Endothelial cell of umbilical vein (primary cell): ENCODE measurements around the gene ZFYVE26. TPM values are rescaled to one million over a fixed set of nuclear protein-coding genes. Genes with fewer than 3 reads are reported as not detected.
"Not testable (repeated sequence)": the region's sequence is repeated elsewhere in the genome, so short reads cannot be mapped to it uniquely, and the experiment has no call there.

Experiments
- BruUV-seq: library from RNA; stranded (reverse); fragments of 400-500 nt; replicated peaks from 2 replicates; lab custom pipeline; 2021; lab: Mats Ljungman, UMichigan
- CTCF ChIA-PET: fragments of 300-600, 350-600 bp; sonication (Branson Sonifier 250); formaldehyde crosslinking; loops from one replicate; lab custom pipeline; 2021; ENCODE audit warnings: antibody characterized with exemption, inconsistent platforms; lab: Charles Lee
- POLR2A ChIA-PET: fragments of 300-600, 350-600 bp; sonication (Branson Sonifier 250); formaldehyde crosslinking; loops from one replicate; lab custom pipeline; 2021; ENCODE audit warnings: antibody characterized with exemption, inconsistent platforms; lab: Charles Lee
- DNase-seq: peaks from one replicate; pipeline ENCODE4 v3.0.0-alpha.2; 2011; ENCODE audit warnings: low read depth, low spot score
- FAIRE-seq: peaks from 2 replicates; lab custom pipeline; 2011; peaks lifted over from hg19 to GRCh38; lab: Jason Lieb, UNC
- H2AFZ ChIP-seq: 2 replicates; pipeline ENCODE4 v1.6.0; 2012; ENCODE audit warnings: low read depth, low read length, control low read depth, inconsistent platforms
- H3K27ac ChIP-seq: 2 replicates; pipeline ENCODE4 v1.5.1; 2011; ENCODE audit warnings: low read depth, mild to moderate bottlenecking, control low read depth, low read length, moderate library complexity; ENCODE audit not compliant: insufficient read depth
- H3K27me3 ChIP-seq, 2 experiments: 2 replicates each; pipeline versions ENCODE4 v1.6.0 to v1.6.1; 2011; ENCODE audit warnings: low read length in 2 of 2, mixed read lengths in 1 of 2; ENCODE audit not compliant: control insufficient read depth in 2 of 2, insufficient read depth in 2 of 2
- H3K36me3 ChIP-seq, 2 experiments: 2 replicates in 1 of 2; 3 replicates in 1 of 2; pipeline ENCODE4 v1.5.1; 2011; ENCODE audit warnings: low read length in 2 of 2, mild to moderate bottlenecking in 1 of 2, moderate library complexity in 1 of 2; ENCODE audit not compliant: control insufficient read depth in 2 of 2, insufficient read depth in 2 of 2; ENCODE audit errors: extremely low read depth in 1 of 2
- H3K4me1 ChIP-seq: 3 replicates; pipeline ENCODE4 v1.5.1; 2011; ENCODE audit warnings: mild to moderate bottlenecking, low read length; ENCODE audit not compliant: control insufficient read depth, insufficient read depth; ENCODE audit errors: extremely low read depth
- H3K4me2 ChIP-seq: 2 replicates; pipeline ENCODE4 v1.6.1; 2011; ENCODE audit warnings: low read length, control low read depth, mixed read lengths; ENCODE audit not compliant: insufficient read depth
- H3K4me3 ChIP-seq, 3 experiments: fragments of 200-600 bp in 1 of 3; sonication (generic), shearing (Covaris generic) in 1 of 3; replicated peaks in 1 of 3; 2 replicates each; pipeline ENCODE4 v1.5.1; 2011 to 2016; ENCODE audit warnings: control low read depth in 3 of 3, low read length in 3 of 3, mild to moderate bottlenecking in 2 of 3, inconsistent platforms in 1 of 3, low read depth in 1 of 3, moderate library complexity in 1 of 3; ENCODE audit not compliant: insufficient read depth in 1 of 3
- H3K79me2 ChIP-seq: 2 replicates; pipeline ENCODE4 v1.6.0; 2012; ENCODE audit warnings: low read length, inconsistent platforms; ENCODE audit not compliant: control insufficient read depth, insufficient read depth
- H3K9ac ChIP-seq: replicated peaks from 2 replicates; pipeline ENCODE3; 2011; ENCODE audit warnings: low read length, control low read depth; ENCODE audit not compliant: insufficient read depth; ENCODE audit errors: extremely low read depth
- H3K9me1 ChIP-seq: replicated peaks from 3 replicates; pipeline ENCODE4 v1.6.0; 2011; ENCODE audit warnings: mild to moderate bottlenecking, low read length; ENCODE audit not compliant: control insufficient read depth, insufficient read depth; ENCODE audit errors: extremely low read depth
- H3K9me3 ChIP-seq: replicated peaks from 2 replicates; pipeline ENCODE4 v1.5.1; 2012; ENCODE audit warnings: low read length, inconsistent platforms; ENCODE audit not compliant: control insufficient read depth, insufficient read depth
- H4K20me1 ChIP-seq: replicated peaks from 2 replicates; pipeline ENCODE3; 2011; ENCODE audit warnings: mild to moderate bottlenecking, low read length; ENCODE audit not compliant: control insufficient read depth, insufficient read depth; ENCODE audit errors: extremely low read depth
- EZH2 ChIP-seq: IDR thresholded peaks from 2 replicates; pipeline ENCODE4 v1.6.1; 2012; ENCODE audit warnings: borderline replicate concordance, low read depth, mild to moderate bottlenecking, moderate library complexity, low read length, inconsistent platforms; ENCODE audit not compliant: severe bottlenecking
- FOS ChIP-seq: IDR thresholded peaks from 2 replicates; pipeline ENCODE4 v1.6.1; 2011; ENCODE audit warnings: mild to moderate bottlenecking, low read length, moderate library complexity, borderline replicate concordance; ENCODE audit not compliant: insufficient read depth
- GATA2 ChIP-seq: IDR thresholded peaks from 2 replicates; pipeline ENCODE4 v1.7.0; 2011; ENCODE audit warnings: low read depth, mild to moderate bottlenecking, moderate library complexity, mixed read lengths, low read length; ENCODE audit not compliant: insufficient read length, insufficient read depth
- JUN ChIP-seq: IDR thresholded peaks from 2 replicates; pipeline ENCODE4 v1.6.1; 2011; ENCODE audit warnings: borderline replicate concordance, low read depth; ENCODE audit not compliant: insufficient read length, insufficient read depth
- MYC ChIP-seq: IDR thresholded peaks from one replicate; pipeline ENCODE4 v1.6.1; 2011; ENCODE audit warnings: mild to moderate bottlenecking, low read depth, low read length
- POLR2A ChIP-seq: IDR thresholded peaks from 2 replicates; pipeline ENCODE4 v1.6.1; 2012; ENCODE audit warnings: low read depth, mild to moderate bottlenecking, control low read depth, low read length
- POLR2AphosphoS5 ChIP-seq: IDR thresholded peaks from 2 replicates; pipeline ENCODE4 v1.6.1; 2012; ENCODE audit warnings: low read depth, mild to moderate bottlenecking, control low read depth, low read length, moderate library complexity; ENCODE audit not compliant: insufficient read depth
- dilution Hi-C: fragments of 300-500 bp; cut with MboI; formaldehyde crosslinking; loops from one replicate; pipeline ENCODE4 v1.15.0; 2019; ENCODE audit warnings: low sequenced_read_pairs; ENCODE audit not compliant: extremely low pct_ligation_motif_present
- intact Hi-C: fragments of 100-400 bp; cut with micrococcal nuclease; formaldehyde crosslinking; loops from one replicate; pipeline ENCODE4 v1.10.0; 2022
- polyA plus RNA-seq, 4 experiments: library from polyadenylated mRNA; depleted of rRNA in 3 of 4; stranded (reverse) in 3 of 4; unstranded in 1 of 4; fragments of >200 nt; gene quantifications; 2 replicates each; pipeline versions ENCODE4 v1.2.1 to v1.2.3, GENCODE V29; 2011 to 2012; ENCODE audit warnings: missing spikeins in 1 of 4
- total RNA-seq: library from RNA; stranded (reverse); gene quantifications from 2 replicates; pipeline ENCODE4 v1.2.3, GENCODE V29; 2021
- TF ChIP-seq, protein P1 (sequence below): IDR thresholded peaks from 2 replicates; pipeline ENCODE4 v1.6.1; 2011; ENCODE audit not compliant: insufficient read depth, insufficient read length
- TF ChIP-seq, protein P2 (sequence below), 2 donors: IDR thresholded peaks; 1 replicate in 1 of 2; 2 replicates in 1 of 2; pipeline ENCODE4 v1.5.1; 2011; ENCODE audit warnings: low read length in 2 of 2, mild to moderate bottlenecking in 2 of 2, moderate library complexity in 2 of 2, control low read depth in 1 of 2, inconsistent platforms in 1 of 2, low read depth in 1 of 2; ENCODE audit not compliant: insufficient read depth in 1 of 2; ENCODE audit errors: extremely low read depth in 1 of 2

The ZFYVE26 gene
- total and polyA plus RNA-seq, 2 donors (not counting 3 experiments of a cell fraction or from before 2014, with no cell fraction given), result 15.3 to 26.3 TPM

GRCh38 chr14:67710209-67710608, 106.2 kb downstream of the ZFYVE26 start:
- no peak overlapping the region for H3K4me2 ChIP-seq
- no peak overlapping the region for H3K9ac ChIP-seq
- no peaks in the 10 kb centered on the region for H3K9me1 ChIP-seq
- H3K36me3 ChIP-seq, result no peaks in the 10 kb centered on the region
- H3K27me3 ChIP-seq, result peaks cover 0 to under 1% of the 10 kb centered on the region in 2 experiments
- no TSS peak for BruUV-seq
- TF ChIP-seq EZH2, result no peak
- TF ChIP-seq POLR2AphosphoS5, result no peak
- TF ChIP-seq FOS, result no peak
- TF ChIP-seq GATA2, result no peak
- TF ChIP-seq, protein P1, sequence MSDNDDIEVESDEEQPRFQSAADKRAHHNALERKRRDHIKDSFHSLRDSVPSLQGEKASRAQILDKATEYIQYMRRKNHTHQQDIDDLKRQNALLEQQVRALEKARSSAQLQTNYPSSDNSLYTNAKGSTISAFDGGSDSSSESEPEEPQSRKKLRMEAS, result no peak
- TF ChIP-seq MYC, result no peak
- TF ChIP-seq, protein P2, sequence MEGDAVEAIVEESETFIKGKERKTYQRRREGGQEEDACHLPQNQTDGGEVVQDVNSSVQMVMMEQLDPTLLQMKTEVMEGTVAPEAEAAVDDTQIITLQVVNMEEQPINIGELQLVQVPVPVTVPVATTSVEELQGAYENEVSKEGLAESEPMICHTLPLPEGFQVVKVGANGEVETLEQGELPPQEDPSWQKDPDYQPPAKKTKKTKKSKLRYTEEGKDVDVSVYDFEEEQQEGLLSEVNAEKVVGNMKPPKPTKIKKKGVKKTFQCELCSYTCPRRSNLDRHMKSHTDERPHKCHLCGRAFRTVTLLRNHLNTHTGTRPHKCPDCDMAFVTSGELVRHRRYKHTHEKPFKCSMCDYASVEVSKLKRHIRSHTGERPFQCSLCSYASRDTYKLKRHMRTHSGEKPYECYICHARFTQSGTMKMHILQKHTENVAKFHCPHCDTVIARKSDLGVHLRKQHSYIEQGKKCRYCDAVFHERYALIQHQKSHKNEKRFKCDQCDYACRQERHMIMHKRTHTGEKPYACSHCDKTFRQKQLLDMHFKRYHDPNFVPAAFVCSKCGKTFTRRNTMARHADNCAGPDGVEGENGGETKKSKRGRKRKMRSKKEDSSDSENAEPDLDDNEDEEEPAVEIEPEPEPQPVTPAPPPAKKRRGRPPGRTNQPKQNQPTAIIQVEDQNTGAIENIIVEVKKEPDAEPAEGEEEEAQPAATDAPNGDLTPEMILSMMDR (IDR thresholded peaks at IDR 0.05; ENCODE audit: extremely low read depth in 1 of 2, insufficient read depth in 1 of 2, low read depth in 1 of 2, low read length in 2 of 2), result no peak
- no peak for TF ChIP-seq POLR2A
- TF ChIP-seq JUN, result no peak
- H3K9me3 ChIP-seq, result no peaks in the 10 kb centered on the region
- no peaks in the 10 kb centered on the region for H3K79me2 ChIP-seq
- CTCF ChIA-PET, result no interaction called here
- no peak for FAIRE-seq
- no peaks in the 10 kb centered on the region for H4K20me1 ChIP-seq
- intact Hi-C loops (no loop called here), dilution Hi-C loops (no loop called here)
- H2AFZ ChIP-seq, result no peak overlapping the region
- no peaks in the 10 kb centered on the region for H3K4me1 ChIP-seq
- no peak overlapping the region for H3K4me3 ChIP-seq
- DNase-seq, result no peak
- POLR2A ChIA-PET, result no interaction called here
- H3K27ac ChIP-seq, result no peak overlapping the region

DNA sequence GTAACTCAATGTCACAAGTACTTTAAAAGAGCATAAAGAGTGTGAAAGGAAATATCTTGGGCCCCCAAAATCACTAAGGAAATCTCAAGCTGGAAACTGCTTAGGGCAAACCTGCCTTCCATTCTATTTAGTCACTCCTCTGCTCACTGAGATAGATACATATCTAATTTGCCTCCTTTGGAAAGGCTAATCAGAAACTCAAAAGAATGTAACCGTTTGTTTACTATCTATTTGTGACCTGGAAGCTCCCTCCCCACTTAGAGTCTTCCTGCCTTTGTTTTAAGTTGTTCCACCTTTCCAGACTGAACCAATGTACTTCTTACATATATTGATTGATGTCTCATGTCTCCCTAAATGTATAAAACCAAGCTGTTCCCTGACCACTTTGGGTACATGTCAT, 106.6 kb downstream of the ZFYVE26 start:
- dilution Hi-C loops, POLR2A ChIA-PET, H3K27me3 ChIP-seq, DNase-seq, H3K9me3 ChIP-seq, H3K4me1 ChIP-seq, H3K79me2 ChIP-seq, H3K4me3 ChIP-seq, H3K27ac ChIP-seq, H4K20me1 ChIP-seq, H3K36me3 ChIP-seq, H3K4me2 ChIP-seq, H3K9ac ChIP-seq, H2AFZ ChIP-seq, CTCF ChIA-PET, FAIRE-seq, H3K9me1 ChIP-seq, BruUV-seq: not testable (repeated sequence)
- intact Hi-C loops, result loop anchor here (10.0 kb wide), 1 partner anchor 1215 kb away; no protein-coding TSS in a partner anchor

DNA sequence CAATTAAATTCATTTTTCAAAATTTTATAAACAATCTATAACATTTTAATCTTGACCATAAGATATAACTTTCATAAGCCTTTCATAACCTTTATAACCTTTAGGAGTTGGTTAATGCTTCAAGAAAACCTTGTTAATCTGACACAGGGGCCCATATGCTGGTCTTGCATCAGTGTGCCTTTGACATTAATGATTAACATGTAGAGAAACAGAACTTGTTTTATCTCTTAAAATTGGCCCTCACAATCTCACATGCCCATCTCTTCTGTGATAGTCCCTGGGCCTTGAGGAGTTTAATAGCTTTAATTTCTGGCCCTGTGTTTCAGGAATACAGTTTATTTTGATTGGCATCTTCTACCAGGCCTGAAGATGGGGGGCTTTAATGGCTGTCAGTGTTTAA, 107.0 kb downstream of the ZFYVE26 start:
- H3K4me2 ChIP-seq, H3K9me3 ChIP-seq, dilution Hi-C loops, H3K27me3 ChIP-seq, H3K27ac ChIP-seq, FAIRE-seq, H3K36me3 ChIP-seq, CTCF ChIA-PET, H3K9ac ChIP-seq, POLR2A ChIA-PET, BruUV-seq, H2AFZ ChIP-seq, H3K4me3 ChIP-seq, H3K9me1 ChIP-seq, H3K79me2 ChIP-seq, DNase-seq, H3K4me1 ChIP-seq, H4K20me1 ChIP-seq: not testable (repeated sequence)
- intact Hi-C loops, result loop anchor here (10.0 kb wide), 1 partner anchor 1215 kb away; no protein-coding TSS in a partner anchor
